ENCODE measurements around the gene CRYGN. TPM values are rescaled to one million over a fixed set of nuclear protein-coding genes. Genes with fewer than 3 reads are reported as not detected.

The CRYGN gene
- total RNA-seq, 2 donors from 2014 or later: 0.99 TPM; not detected in 1

- H3K4me3 Mint-ChIP-seq: peak overlapping the region; percentile 85
- H3K9me3 ChIP-seq (ENCODE audit: control insufficient read depth, low read length, poor library complexity, severe bottlenecking): no peaks in the 10 kb centered on the region
- DNase-seq (no peak), ATAC-seq (no peak)
- H3K27ac Mint-ChIP-seq: peak overlapping the region; percentile 94
- H3K36me3 Mint-ChIP-seq (ENCODE audit: low read depth): no peaks in the 10 kb centered on the region
- H3K27me3 Mint-ChIP-seq: no peaks in the 10 kb centered on the region
- peaks cover 30% of the 10 kb centered on the region for H3K4me1 Mint-ChIP-seq
Measured at GRCh38 chr7:151440799-151441445, 981 bp upstream of the CRYGN start.

GRCh38 chr7:151438864-151439601 is 908 bp downstream of the CRYGN start:
- Mint-ChIP-seq H3K36me3 (ENCODE audit: low read depth) (no peaks in the 10 kb centered on the region), H3K4me3 (peak overlapping the region; percentile 85), H3K27ac (peak overlapping the region; percentile 94), H3K4me1 (peaks cover 28% of the 10 kb centered on the region), H3K27me3 (no peaks in the 10 kb centered on the region)
- H3K9me3 ChIP-seq (ENCODE audit: control insufficient read depth, low read length, poor library complexity, severe bottlenecking): no peaks in the 10 kb centered on the region
- ATAC-seq (no peak), DNase-seq (no peak)

- no peak for ATAC-seq
- H3K36me3 Mint-ChIP-seq (ENCODE audit: low read depth): no peaks in the 10 kb centered on the region
- H3K9me3 ChIP-seq (ENCODE audit: control insufficient read depth, low read length, poor library complexity, severe bottlenecking): no peaks in the 10 kb centered on the region
- no peaks in the 10 kb centered on the region for H3K27me3 Mint-ChIP-seq
- no peak overlapping the region for H3K27ac Mint-ChIP-seq
- H3K4me3 Mint-ChIP-seq: no peak overlapping the region
- no peak for DNase-seq
- H3K4me1 Mint-ChIP-seq: peaks cover 32% of the 10 kb centered on the region
Measured at GRCh38 chr7:151437866-151438516, 1.9 kb downstream of the CRYGN start.

- H3K4me1 Mint-ChIP-seq: peaks cover 33% of the 10 kb centered on the region
- H3K27me3 Mint-ChIP-seq: no peaks in the 10 kb centered on the region
- no peak overlapping the region for H3K4me3 Mint-ChIP-seq
- H3K9me3 ChIP-seq (ENCODE audit: control insufficient read depth, low read length, poor library complexity, severe bottlenecking): no peaks in the 10 kb centered on the region
- ATAC-seq (no peak), DNase-seq (no peak)
- H3K27ac Mint-ChIP-seq: no peak overlapping the region
- H3K36me3 Mint-ChIP-seq (ENCODE audit: low read depth): no peaks in the 10 kb centered on the region
Measured at GRCh38 chr7:151437159-151437553, 2.8 kb downstream of the CRYGN start.

GRCh38 chr7:151436446-151437158 is 3.3 kb downstream of the CRYGN start:
- H3K36me3 Mint-ChIP-seq (ENCODE audit: low read depth): no peaks in the 10 kb centered on the region
- peaks cover 29% of the 10 kb centered on the region for H3K4me1 Mint-ChIP-seq
- no peaks in the 10 kb centered on the region for H3K27me3 Mint-ChIP-seq
- DNase-seq (no peak), ATAC-seq (no peak)
- H3K27ac Mint-ChIP-seq: peak overlapping the region; percentile 39
- no peaks in the 10 kb centered on the region for H3K9me3 ChIP-seq (ENCODE audit: control insufficient read depth, low read length, poor library complexity, severe bottlenecking)
- H3K4me3 Mint-ChIP-seq: no peak overlapping the region

GRCh38 chr7:151435971-151436370 is 4.0 kb downstream of the CRYGN start:
- ATAC-seq (no peak), DNase-seq (no peak)
- no peaks in the 10 kb centered on the region for H3K27me3 Mint-ChIP-seq
- H3K36me3 Mint-ChIP-seq (ENCODE audit: low read depth): no peaks in the 10 kb centered on the region
- peaks cover 29% of the 10 kb centered on the region for H3K4me1 Mint-ChIP-seq
- H3K9me3 ChIP-seq (ENCODE audit: control insufficient read depth, low read length, poor library complexity, severe bottlenecking): no peaks in the 10 kb centered on the region
- no peak overlapping the region for H3K4me3 Mint-ChIP-seq
- H3K27ac Mint-ChIP-seq: peak overlapping the region; percentile 39

GRCh38 chr7:151435103-151435916 is 4.6 kb downstream of the CRYGN start:
- H3K27ac Mint-ChIP-seq: no peak overlapping the region
- H3K4me1 Mint-ChIP-seq: peaks cover 25% of the 10 kb centered on the region
- H3K9me3 ChIP-seq (ENCODE audit: control insufficient read depth, low read length, poor library complexity, severe bottlenecking): no peaks in the 10 kb centered on the region
- H3K36me3 Mint-ChIP-seq (ENCODE audit: low read depth): no peaks in the 10 kb centered on the region
- no peak for DNase-seq
- H3K4me3 Mint-ChIP-seq: no peak overlapping the region
- no peak for ATAC-seq
- H3K27me3 Mint-ChIP-seq: no peaks in the 10 kb centered on the region

- Mint-ChIP-seq H3K27ac (no peak overlapping the region), H3K27me3 (no peaks in the 10 kb centered on the region), H3K4me1 (peaks cover 28% of the 10 kb centered on the region), H3K36me3 (ENCODE audit: low read depth) (no peaks in the 10 kb centered on the region), H3K4me3 (no peak overlapping the region)
- ATAC-seq (no peak), DNase-seq (no peak)
- H3K9me3 ChIP-seq (ENCODE audit: control insufficient read depth, low read length, poor library complexity, severe bottlenecking): no peaks in the 10 kb centered on the region
Measured at GRCh38 chr7:151434549-151434948, 5.4 kb downstream of the CRYGN start.

GRCh38 chr7:151433721-151434400 is 6.1 kb downstream of the CRYGN start:
- peak overlapping the region; percentile 89 for H3K27ac Mint-ChIP-seq
- no peak for ATAC-seq
- peak overlapping the region; percentile 79 for H3K4me3 Mint-ChIP-seq
- no peak for DNase-seq
- H3K4me1 Mint-ChIP-seq: peaks cover 29% of the 10 kb centered on the region
- no peaks in the 10 kb centered on the region for H3K9me3 ChIP-seq (ENCODE audit: control insufficient read depth, low read length, poor library complexity, severe bottlenecking)
- H3K27me3 Mint-ChIP-seq: no peaks in the 10 kb centered on the region
- no peaks in the 10 kb centered on the region for H3K36me3 Mint-ChIP-seq (ENCODE audit: low read depth)

GRCh38 chr7:151432658-151433521 is 7.1 kb downstream of the CRYGN start:
- H3K4me3 Mint-ChIP-seq: peak overlapping the region; percentile 79
- no peaks in the 10 kb centered on the region for H3K9me3 ChIP-seq (ENCODE audit: control insufficient read depth, low read length, poor library complexity, severe bottlenecking)
- DNase-seq: peak in 2 of 3 donors; percentile 28 to 45
- peaks cover 36% of the 10 kb centered on the region for H3K4me1 Mint-ChIP-seq
- no peaks in the 10 kb centered on the region for H3K36me3 Mint-ChIP-seq (ENCODE audit: low read depth)
- peak; percentile 69 for ATAC-seq
- H3K27me3 Mint-ChIP-seq: no peaks in the 10 kb centered on the region
- peak overlapping the region; percentile 89 for H3K27ac Mint-ChIP-seq

- Mint-ChIP-seq H3K27ac (no peak overlapping the region), H3K4me1 (peaks cover 36% of the 10 kb centered on the region), H3K27me3 (no peaks in the 10 kb centered on the region), H3K36me3 (ENCODE audit: low read depth) (no peaks in the 10 kb centered on the region), H3K4me3 (peak overlapping the region; percentile 57)
- ATAC-seq: no peak
- no peaks in the 10 kb centered on the region for H3K9me3 ChIP-seq (ENCODE audit: control insufficient read depth, low read length, poor library complexity, severe bottlenecking)
- DNase-seq: no peak
Measured at GRCh38 chr7:151431768-151432311, 8.1 kb downstream of the CRYGN start.
